ENCODE data around the gene TCF4. TPM values are rescaled to one million over a fixed set of nuclear protein-coding genes. Genes with fewer than 3 reads are reported as not detected.

TCF4 gene
- total RNA-seq, 2 donors from 2014 or later = 57.7 to 66.3 TPM

DNA sequence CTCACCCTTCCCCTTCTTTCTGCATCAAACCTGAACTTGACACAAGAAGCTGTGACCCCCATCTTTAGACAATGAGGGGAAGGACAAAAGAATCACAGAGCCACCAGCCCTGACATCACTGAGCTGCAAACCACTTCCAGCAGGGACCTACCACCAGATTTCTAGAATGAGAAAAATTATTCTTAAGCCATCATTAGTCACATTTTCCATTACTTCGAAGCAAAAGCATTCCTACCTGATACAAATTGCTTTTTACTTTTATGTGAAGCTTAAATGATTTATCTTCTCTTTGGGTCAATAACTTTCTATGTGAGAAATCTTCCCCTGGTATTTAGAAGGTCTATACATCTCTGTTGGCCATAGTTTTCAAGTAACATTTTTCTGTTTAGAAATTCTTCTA lies 134.8 kb downstream of the TCF4 start:
- Histone ChIP-seq H3K4me3 (no peak overlapping the region), H3K27ac (no peak overlapping the region), H3K9me3 (no peaks in the 10 kb centered on the region), H3K27me3 (no peaks in the 10 kb centered on the region), H3K4me1 (peaks cover 0 to 12% of the 10 kb centered on the region in 2 donors), H3K36me3 (no peaks in the 10 kb centered on the region)
- TF ChIP-seq, protein P1, sequence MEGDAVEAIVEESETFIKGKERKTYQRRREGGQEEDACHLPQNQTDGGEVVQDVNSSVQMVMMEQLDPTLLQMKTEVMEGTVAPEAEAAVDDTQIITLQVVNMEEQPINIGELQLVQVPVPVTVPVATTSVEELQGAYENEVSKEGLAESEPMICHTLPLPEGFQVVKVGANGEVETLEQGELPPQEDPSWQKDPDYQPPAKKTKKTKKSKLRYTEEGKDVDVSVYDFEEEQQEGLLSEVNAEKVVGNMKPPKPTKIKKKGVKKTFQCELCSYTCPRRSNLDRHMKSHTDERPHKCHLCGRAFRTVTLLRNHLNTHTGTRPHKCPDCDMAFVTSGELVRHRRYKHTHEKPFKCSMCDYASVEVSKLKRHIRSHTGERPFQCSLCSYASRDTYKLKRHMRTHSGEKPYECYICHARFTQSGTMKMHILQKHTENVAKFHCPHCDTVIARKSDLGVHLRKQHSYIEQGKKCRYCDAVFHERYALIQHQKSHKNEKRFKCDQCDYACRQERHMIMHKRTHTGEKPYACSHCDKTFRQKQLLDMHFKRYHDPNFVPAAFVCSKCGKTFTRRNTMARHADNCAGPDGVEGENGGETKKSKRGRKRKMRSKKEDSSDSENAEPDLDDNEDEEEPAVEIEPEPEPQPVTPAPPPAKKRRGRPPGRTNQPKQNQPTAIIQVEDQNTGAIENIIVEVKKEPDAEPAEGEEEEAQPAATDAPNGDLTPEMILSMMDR (IDR thresholded peaks at IDR 0.05) = no peak
- DNase-seq (ENCODE audit: low spot score) = no peak

DNA sequence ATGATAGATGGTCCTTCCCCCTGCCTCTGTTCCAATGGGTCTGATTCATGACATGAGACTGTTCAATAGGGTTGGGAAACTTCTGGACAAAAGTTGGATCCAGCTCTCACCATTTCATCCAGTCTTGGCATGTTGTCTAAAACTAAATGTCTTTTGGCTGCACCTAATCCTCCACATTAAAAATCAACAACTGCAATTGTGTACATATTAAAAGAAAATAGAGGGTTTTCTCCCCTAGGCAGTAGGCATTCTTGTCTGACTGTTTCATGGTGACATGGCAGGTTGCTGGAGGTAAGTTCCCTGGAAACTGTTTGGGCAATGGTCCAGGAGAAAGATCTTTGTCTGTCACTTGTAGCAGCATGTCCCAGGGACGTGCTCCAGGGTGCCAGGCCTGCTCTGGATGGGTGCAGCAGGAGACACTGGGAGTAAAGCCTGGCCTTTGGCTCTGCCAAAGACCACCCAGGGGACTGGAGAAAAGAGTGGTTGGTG lies 135.8 kb downstream of the TCF4 start:
- Histone ChIP-seq H3K9me3 (no peaks in the 10 kb centered on the region), H3K27me3 (no peaks in the 10 kb centered on the region), H3K4me1 (peaks cover 0 to 12% of the 10 kb centered on the region in 2 donors), H3K36me3 (no peaks in the 10 kb centered on the region), H3K4me3 (no peak overlapping the region), H3K27ac (peak overlapping the region in 1 of 2 donors; percentile 44)
- DNase-seq (ENCODE audit: low spot score) = no peak
- TF ChIP-seq, protein P1 (IDR thresholded peaks at IDR 0.05) = no peak

DNA sequence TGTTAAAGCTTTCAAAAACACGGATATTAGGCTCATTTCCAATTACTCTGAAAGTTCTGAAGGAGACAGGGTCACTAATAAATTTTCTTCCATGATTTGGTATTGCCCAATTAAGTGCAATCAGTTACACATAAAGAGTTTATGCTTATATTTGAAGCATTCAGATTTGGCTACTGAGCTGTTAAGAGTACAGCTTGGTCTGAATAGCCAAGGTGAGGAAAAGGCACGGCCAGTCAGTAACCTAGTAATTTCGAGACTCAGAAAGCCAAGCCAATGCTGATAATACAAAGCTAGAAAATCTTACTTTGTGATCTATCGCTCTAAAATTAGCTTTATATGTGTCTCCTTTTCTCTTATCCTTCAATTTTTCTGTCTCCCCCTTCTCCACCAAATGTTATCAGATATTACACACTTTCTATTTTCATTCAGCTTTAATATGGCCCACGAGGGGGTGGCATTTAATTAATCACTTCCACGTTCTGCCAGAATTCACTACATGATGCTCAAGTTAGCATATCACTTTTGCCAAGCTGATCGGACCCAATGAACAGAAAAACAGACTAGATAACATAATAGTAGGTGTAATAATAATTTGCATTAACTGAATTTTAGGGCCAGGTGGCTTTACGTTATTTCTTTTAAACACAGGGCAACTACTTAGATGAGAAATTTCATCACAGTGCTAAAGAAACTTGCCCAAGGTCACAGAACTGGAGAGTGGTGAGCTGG lies 138.4 kb downstream of the TCF4 start:
- no peak overlapping the region for H3K27ac ChIP-seq
- H3K9me3 ChIP-seq = peaks cover 0 to 6% of the 10 kb centered on the region in 2 donors
- H3K36me3 ChIP-seq = no peaks in the 10 kb centered on the region
- TF ChIP-seq, protein P1 (IDR thresholded peaks at IDR 0.05) = no peak
- DNase-seq (ENCODE audit: low spot score) = no peak
- H3K4me1 ChIP-seq = peaks cover 0 to 12% of the 10 kb centered on the region in 2 donors
- H3K27me3 ChIP-seq = no peaks in the 10 kb centered on the region
- H3K4me3 ChIP-seq = no peak overlapping the region

DNA sequence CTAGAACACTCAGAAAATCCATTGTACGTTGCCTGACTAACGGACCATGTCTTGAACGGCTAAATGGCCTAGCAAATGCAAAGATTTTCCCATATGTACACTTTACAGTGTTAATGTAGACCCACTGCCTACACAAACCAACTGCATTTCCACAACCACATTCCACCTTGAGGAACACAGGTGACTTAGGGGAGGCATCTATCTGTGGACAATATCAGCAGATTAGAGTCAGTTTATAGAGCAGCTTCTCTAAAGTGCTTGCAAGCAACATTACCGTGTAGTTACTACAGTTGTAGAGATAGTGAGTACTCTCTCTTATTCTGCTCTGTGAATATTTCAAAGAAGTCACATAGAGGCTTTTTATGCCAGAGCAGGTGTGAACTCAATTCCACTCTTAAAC lies 139.6 kb downstream of the TCF4 start:
- H3K27me3 ChIP-seq = no peaks in the 10 kb centered on the region
- H3K9me3 ChIP-seq = peaks cover 0 to 6% of the 10 kb centered on the region in 2 donors
- no peak for DNase-seq (ENCODE audit: low spot score)
- TF ChIP-seq, protein P1 (IDR thresholded peaks at IDR 0.05) = no peak
- H3K4me3 ChIP-seq = no peak overlapping the region
- H3K36me3 ChIP-seq = no peaks in the 10 kb centered on the region
- H3K27ac ChIP-seq = no peak overlapping the region
- peaks cover 0 to 12% of the 10 kb centered on the region in 2 donors for H3K4me1 ChIP-seq

DNA sequence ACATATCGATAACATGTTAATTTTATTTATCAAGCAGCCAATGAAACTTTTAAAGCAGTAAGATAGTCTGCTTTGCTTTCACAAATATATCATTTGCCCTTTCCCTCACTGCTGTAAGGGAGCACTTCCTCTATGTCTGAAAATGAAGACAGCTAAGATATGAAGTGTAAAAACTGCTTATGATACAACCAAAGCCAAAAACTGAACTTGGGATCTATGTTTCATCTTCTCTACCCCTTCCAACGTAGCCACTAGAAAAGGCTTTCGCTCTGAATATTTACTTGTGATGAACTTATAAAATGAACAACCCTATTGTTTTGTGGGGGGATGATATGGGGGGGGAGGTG lies 140.3 kb downstream of the TCF4 start:
- Histone ChIP-seq H3K27ac (no peak overlapping the region), H3K9me3 (peaks cover 0 to 6% of the 10 kb centered on the region in 2 donors), H3K4me3 (no peak overlapping the region), H3K4me1 (peaks cover 0 to 16% of the 10 kb centered on the region in 2 donors), H3K36me3 (no peaks in the 10 kb centered on the region), H3K27me3 (no peaks in the 10 kb centered on the region)
- DNase-seq (ENCODE audit: low spot score) = no peak
- TF ChIP-seq, protein P1 (IDR thresholded peaks at IDR 0.05) = no peak

Data from right atrium auricular region (tissue), 2 donors.